Neural progenitor cell (in vitro differentiated cells): ENCODE measurements around the gene RAP1GDS1.

Experiments used
- CTCF ChIP-seq: fragments of 200-600 bp; sonication (generic); IDR thresholded peaks from 2 replicates; pipeline ENCODE4 v1.5.1; 2017; ENCODE audit warnings: antibody characterized with exemption, mild to moderate bottlenecking
- EZH2 ChIP-seq: fragments of 200-600 bp; sonication (generic); IDR thresholded peaks from 2 replicates; pipeline ENCODE4 v1.6.1; 2017; ENCODE audit warnings: antibody characterized with exemption, mild to moderate bottlenecking, moderate library complexity
- EZH2phosphoT487 ChIP-seq: fragments of 200-600 bp; sonication (generic); IDR thresholded peaks from 2 replicates; pipeline ENCODE4 v1.6.1; 2017; ENCODE audit warnings: antibody characterized with exemption

DNA sequence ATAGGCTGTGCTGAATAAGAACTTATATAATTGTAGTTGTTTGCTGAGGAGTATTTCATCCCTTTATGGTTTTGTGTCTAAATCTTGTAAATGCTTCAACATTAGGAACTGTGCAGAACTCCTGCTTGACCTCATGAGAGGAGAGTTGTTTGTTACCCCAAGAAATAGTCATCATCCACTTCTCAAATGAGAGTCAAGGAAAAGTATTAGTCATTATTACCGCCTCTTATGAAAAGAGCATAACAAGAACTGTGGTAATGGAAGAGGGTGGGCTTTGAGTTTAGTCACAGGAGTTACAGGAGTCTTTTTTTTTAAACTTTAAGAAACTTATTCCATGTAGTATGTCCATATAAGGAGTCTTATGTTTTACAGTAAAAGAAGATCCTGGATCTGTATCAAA, 132.9 kb downstream of the RAP1GDS1 start:
- no peak for TF ChIP-seq EZH2
- TF ChIP-seq CTCF = no peak
- no peak for TF ChIP-seq EZH2phosphoT487
